Mesenchymal stem cell (in vitro differentiated cells and primary cell): ENCODE data around the gene FTSJ3. TPM values are rescaled to one million over a fixed set of nuclear protein-coding genes. Genes with fewer than 3 reads are reported as not detected.
"Not testable (repeated sequence)": the region's sequence is repeated elsewhere in the genome, so short reads cannot be mapped to it uniquely, and the experiment has no call there.

Source experiments
- DNase-seq: peaks from one replicate; pipeline ENCODE4 v3.0.0-alpha.2; 2013
- H2AFZ ChIP-seq: one replicate; pipeline ENCODE4 v1.6.1; 2013; ENCODE audit warnings: low read depth, mild to moderate bottlenecking, control low read depth, inconsistent platforms, low read length, moderate library complexity
- H2AK5ac ChIP-seq: 2 replicates; pipeline ENCODE4 v1.6.1; 2013; ENCODE audit warnings: low read length, moderate library complexity, mild to moderate bottlenecking, inconsistent platforms; ENCODE audit not compliant: severe bottlenecking
- H2BK120ac ChIP-seq: one replicate; pipeline ENCODE4 v1.6.1; 2013; ENCODE audit warnings: low read depth, mild to moderate bottlenecking, inconsistent platforms, low read length, moderate library complexity
- H2BK12ac ChIP-seq, 2 experiments: one replicate each; pipeline ENCODE4 v1.6.1; 2013; ENCODE audit warnings: inconsistent platforms in 2 of 2, low read length in 2 of 2, mild to moderate bottlenecking in 2 of 2, moderate library complexity in 2 of 2, control low read depth in 1 of 2
- H2BK15ac ChIP-seq: one replicate; pipeline ENCODE4 v1.6.1; 2013; ENCODE audit warnings: mild to moderate bottlenecking, low read depth, inconsistent platforms; ENCODE audit not compliant: poor library complexity, severe bottlenecking
- H2BK5ac ChIP-seq: 2 replicates; pipeline ENCODE4 v1.6.1; 2013; ENCODE audit warnings: low read depth, mild to moderate bottlenecking, low read length, control low read depth, inconsistent platforms; ENCODE audit not compliant: poor library complexity, severe bottlenecking
- H3K14ac ChIP-seq, 2 experiments: one replicate each; pipeline ENCODE4 v1.6.1; 2013; ENCODE audit warnings: inconsistent platforms in 2 of 2, low read length in 2 of 2, control low read depth in 1 of 2, mild to moderate bottlenecking in 1 of 2, moderate library complexity in 1 of 2
- H3K18ac ChIP-seq, 2 experiments: one replicate each; pipeline ENCODE4 v1.6.1; 2013; ENCODE audit warnings: inconsistent platforms in 2 of 2, low read length in 2 of 2, control low read depth in 1 of 2, low read depth in 1 of 2, mild to moderate bottlenecking in 1 of 2
- H3K23ac ChIP-seq, 2 experiments: one replicate each; pipeline ENCODE4 v1.6.1; 2013; ENCODE audit warnings: inconsistent platforms in 2 of 2, low read length in 2 of 2, mild to moderate bottlenecking in 2 of 2, moderate library complexity in 2 of 2, control low read depth in 1 of 2
- H3K27ac ChIP-seq: 2 replicates; pipeline ENCODE4 v1.5.1; 2013; ENCODE audit warnings: mild to moderate bottlenecking, moderate library complexity, low read length, control low read depth, inconsistent platforms; ENCODE audit not compliant: poor library complexity, severe bottlenecking
- H3K27me3 ChIP-seq, 2 experiments: 2 replicates each; pipeline versions ENCODE4 v1.6.1 to v1.7.0; 2013; ENCODE audit warnings: low read length in 2 of 2, mild to moderate bottlenecking in 2 of 2, moderate library complexity in 2 of 2, control low read depth in 1 of 2, inconsistent platforms in 1 of 2; ENCODE audit not compliant: control insufficient read depth in 1 of 2, insufficient read depth in 1 of 2
- H3K36me3 ChIP-seq, 2 experiments: 2 replicates each; pipeline versions ENCODE4 v1.6.1 to v1.7.0; 2013; ENCODE audit warnings: low read length in 2 of 2, control low read depth in 1 of 2, inconsistent platforms in 1 of 2, low read depth in 1 of 2, mild to moderate bottlenecking in 1 of 2; ENCODE audit not compliant: insufficient read depth in 2 of 2, control insufficient read depth in 1 of 2
- H3K4ac ChIP-seq, 2 experiments: one replicate each; pipeline ENCODE4 v1.6.1; 2013; ENCODE audit warnings: inconsistent platforms in 2 of 2, low read length in 2 of 2, mild to moderate bottlenecking in 2 of 2, moderate library complexity in 2 of 2, control low read depth in 1 of 2, low read depth in 1 of 2
- H3K4me1 ChIP-seq: 2 replicates; pipeline ENCODE4 v1.6.1; 2013; ENCODE audit warnings: low read depth, low read length, control low read depth; ENCODE audit not compliant: control insufficient read depth, insufficient read depth
- H3K4me2 ChIP-seq: 2 replicates; pipeline ENCODE4 v1.6.1; 2013; ENCODE audit warnings: low read length, mild to moderate bottlenecking, inconsistent platforms; ENCODE audit not compliant: poor library complexity, severe bottlenecking
- H3K4me3 ChIP-seq, 2 experiments: 2 replicates each; pipeline versions ENCODE4 v1.5.1 to v1.7.0; 2013; ENCODE audit warnings: low read length in 2 of 2, mild to moderate bottlenecking in 2 of 2, control low read depth in 1 of 2, low read depth in 1 of 2; ENCODE audit not compliant: insufficient read depth in 1 of 2
- H3K79me1 ChIP-seq: replicated peaks from 2 replicates; pipeline ENCODE4 v1.6.1; 2013; ENCODE audit warnings: mild to moderate bottlenecking, control low read depth, low read length, inconsistent platforms; ENCODE audit not compliant: poor library complexity, severe bottlenecking
- H3K9ac ChIP-seq: 2 replicates; pipeline ENCODE4 v1.7.0; 2013; ENCODE audit warnings: mild to moderate bottlenecking, low read length, moderate library complexity
- H3K9me3 ChIP-seq: 2 replicates; pipeline ENCODE4 v1.7.0; 2013; ENCODE audit warnings: mild to moderate bottlenecking, low read length; ENCODE audit not compliant: control insufficient read depth
- H4K8ac ChIP-seq: one replicate; pipeline ENCODE4 v1.6.1; 2013; ENCODE audit warnings: inconsistent platforms, mild to moderate bottlenecking, low read length, moderate library complexity
- H4K91ac ChIP-seq: one replicate; pipeline ENCODE4 v1.6.1; 2013; ENCODE audit warnings: mild to moderate bottlenecking, low read length, inconsistent platforms
- WGBS: methylation state at CpG from one replicate; pipeline ENCODE4 v1.1.7; 2013; ENCODE audit warnings: mixed read lengths; 5-methylcytosine and 5-hydroxymethylcytosine counted together
- polyA plus RNA-seq, 2 experiments: library from polyadenylated mRNA; stranded (reverse); fragments of 200-250 nt; gene quantifications; one replicate each; pipeline ENCODE4 v1.2.3, GENCODE V29; 2013

The FTSJ3 gene, protein sequence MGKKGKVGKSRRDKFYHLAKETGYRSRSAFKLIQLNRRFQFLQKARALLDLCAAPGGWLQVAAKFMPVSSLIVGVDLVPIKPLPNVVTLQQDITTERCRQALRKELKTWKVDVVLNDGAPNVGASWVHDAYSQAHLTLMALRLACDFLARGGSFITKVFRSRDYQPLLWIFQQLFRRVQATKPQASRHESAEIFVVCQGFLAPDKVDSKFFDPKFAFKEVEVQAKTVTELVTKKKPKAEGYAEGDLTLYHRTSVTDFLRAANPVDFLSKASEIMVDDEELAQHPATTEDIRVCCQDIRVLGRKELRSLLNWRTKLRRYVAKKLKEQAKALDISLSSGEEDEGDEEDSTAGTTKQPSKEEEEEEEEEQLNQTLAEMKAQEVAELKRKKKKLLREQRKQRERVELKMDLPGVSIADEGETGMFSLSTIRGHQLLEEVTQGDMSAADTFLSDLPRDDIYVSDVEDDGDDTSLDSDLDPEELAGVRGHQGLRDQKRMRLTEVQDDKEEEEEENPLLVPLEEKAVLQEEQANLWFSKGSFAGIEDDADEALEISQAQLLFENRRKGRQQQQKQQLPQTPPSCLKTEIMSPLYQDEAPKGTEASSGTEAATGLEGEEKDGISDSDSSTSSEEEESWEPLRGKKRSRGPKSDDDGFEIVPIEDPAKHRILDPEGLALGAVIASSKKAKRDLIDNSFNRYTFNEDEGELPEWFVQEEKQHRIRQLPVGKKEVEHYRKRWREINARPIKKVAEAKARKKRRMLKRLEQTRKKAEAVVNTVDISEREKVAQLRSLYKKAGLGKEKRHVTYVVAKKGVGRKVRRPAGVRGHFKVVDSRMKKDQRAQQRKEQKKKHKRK
- 27.8 TPM for polyA plus RNA-seq (2013, experiment 1 of 2)
- 28.3 TPM for polyA plus RNA-seq (2013, experiment 2 of 2)

DNA sequence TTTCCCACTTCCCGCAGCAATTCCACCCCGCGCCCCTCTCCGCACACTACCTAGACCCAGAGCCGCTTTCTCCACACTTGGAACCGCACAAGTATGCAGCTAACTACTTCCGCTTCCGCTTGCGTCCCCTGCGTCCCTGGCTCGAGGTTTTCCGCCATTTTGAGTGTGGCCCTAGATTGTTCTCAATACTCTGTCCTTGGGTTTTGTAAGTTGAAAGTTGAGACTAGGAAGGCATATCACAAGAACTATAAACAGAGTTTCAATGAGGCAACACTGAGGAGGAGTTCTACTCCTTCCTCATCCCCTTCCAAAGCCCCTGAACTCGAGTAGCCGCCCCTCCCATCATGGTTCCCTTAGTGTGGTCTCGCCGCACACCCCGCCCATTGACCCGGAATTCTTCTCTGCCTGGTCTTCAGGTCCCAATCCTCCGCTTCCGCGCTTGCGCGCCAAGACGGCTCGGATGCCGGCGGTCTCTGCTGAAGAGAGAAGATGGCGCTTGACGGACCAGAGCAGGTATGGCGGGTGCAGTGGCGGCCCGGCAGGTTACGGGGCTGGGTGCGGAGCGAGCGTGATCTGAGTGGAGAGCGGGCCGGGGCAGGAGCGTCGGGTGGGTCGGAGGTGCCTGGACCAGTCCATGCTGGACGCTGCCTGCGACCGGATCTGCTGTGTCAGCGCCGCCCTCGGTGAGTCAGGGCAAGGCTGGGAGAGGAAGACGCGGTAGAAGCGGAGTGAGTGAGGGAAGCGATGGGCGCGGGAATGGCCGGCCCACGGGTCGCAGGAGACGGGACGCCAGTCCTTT, at the start of gene FTSJ3, which contains the start of gene PSMC5:
Gene FTSJ3, minus strand, starts transcription at position 662 of the 799 bp plus-strand sequence. CDS start 761 bp downstream, outside the sequence.
Gene PSMC5, plus strand, starts transcription at position 430 of the 799 bp plus-strand sequence. Its CDS starts 60 bp downstream, at position 490.
- no peaks in the 10 kb centered on the region for H3K27me3 ChIP-seq
- peak within 1 kb of the TSS; percentile 84 for H4K8ac ChIP-seq
- WGBS: under 1% methylated on average over 58 of the region's 58 CpGs
- peak within 1 kb of the TSS; percentile 94 to 97 for H3K4me3 ChIP-seq
- peak within 1 kb of the TSS; percentile 45 for H2BK120ac ChIP-seq
- H3K23ac ChIP-seq: peak within 1 kb of the TSS in 1 of 2 experiments; percentile 92
- peak within 1 kb of the TSS; percentile 37 to 98 for H3K4ac ChIP-seq
- peaks cover 9% of the 10 kb centered on the region for H3K4me1 ChIP-seq
- peak within 1 kb of the TSS; percentile 89 for H3K4me2 ChIP-seq
- H2BK12ac ChIP-seq: peak within 1 kb of the TSS in 1 of 2 experiments; percentile 76
- H3K18ac ChIP-seq: peak within 1 kb of the TSS; percentile 88 to 99
- peak; percentile 98 for DNase-seq
- H2BK5ac ChIP-seq: peak within 1 kb of the TSS; percentile 45
- H3K14ac ChIP-seq: peak within 1 kb of the TSS in 1 of 2 experiments; percentile 100
- no peaks in the 10 kb centered on the region for H3K9me3 ChIP-seq
- H3K9ac ChIP-seq: peak within 1 kb of the TSS; percentile 95
- peaks cover 33% of the 10 kb centered on the region for H3K79me1 ChIP-seq
- H3K27ac ChIP-seq: peak within 1 kb of the TSS; percentile 91
- peak within 1 kb of the TSS; percentile 38 for H2AK5ac ChIP-seq
- H4K91ac ChIP-seq: peak within 1 kb of the TSS; percentile 91
- H2AFZ ChIP-seq: peak within 1 kb of the TSS; percentile 90
- no peak within 1 kb of the TSS for H2BK15ac ChIP-seq
- H3K36me3 ChIP-seq: peaks cover 59 to 76% of the 10 kb centered on the region in 2 experiments

DNA sequence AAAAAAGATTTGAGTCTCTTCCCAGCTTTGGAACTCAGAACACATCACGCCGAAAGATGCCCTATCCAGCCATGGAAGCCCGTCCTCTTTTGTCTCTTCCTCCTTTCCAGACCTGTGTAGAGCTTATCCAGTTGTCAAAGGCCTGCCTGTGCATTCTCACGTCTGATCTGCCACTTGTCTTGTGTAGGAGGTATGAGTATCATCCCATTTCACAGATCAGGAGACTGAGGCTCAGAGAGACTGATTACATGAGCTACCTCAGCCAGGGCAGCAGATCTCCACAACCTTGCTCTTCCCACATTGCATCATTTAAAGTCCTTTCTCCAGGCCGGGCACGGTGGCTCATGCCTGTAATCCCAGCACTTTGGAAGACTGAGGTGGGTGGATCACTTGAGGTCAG, 47.2 kb upstream of the FTSJ3 start:
- not testable (repeated sequence) for H4K8ac ChIP-seq, H2AK5ac ChIP-seq, H2BK15ac ChIP-seq, H3K4me1 ChIP-seq, H3K23ac ChIP-seq, H3K36me3 ChIP-seq, H2BK5ac ChIP-seq, H2BK12ac ChIP-seq, DNase-seq, H3K18ac ChIP-seq, H2AFZ ChIP-seq, H2BK120ac ChIP-seq, H3K9me3 ChIP-seq, H3K4me3 ChIP-seq, H3K14ac ChIP-seq, H4K91ac ChIP-seq, H3K9ac ChIP-seq, H3K27ac ChIP-seq, H3K4ac ChIP-seq, H3K79me1 ChIP-seq, H3K4me2 ChIP-seq
- peaks cover 0 to 17% of the 10 kb centered on the region in 2 experiments for H3K27me3 ChIP-seq
- 87% methylated on average over 3 of the region's 6 CpGs for WGBS

DNA sequence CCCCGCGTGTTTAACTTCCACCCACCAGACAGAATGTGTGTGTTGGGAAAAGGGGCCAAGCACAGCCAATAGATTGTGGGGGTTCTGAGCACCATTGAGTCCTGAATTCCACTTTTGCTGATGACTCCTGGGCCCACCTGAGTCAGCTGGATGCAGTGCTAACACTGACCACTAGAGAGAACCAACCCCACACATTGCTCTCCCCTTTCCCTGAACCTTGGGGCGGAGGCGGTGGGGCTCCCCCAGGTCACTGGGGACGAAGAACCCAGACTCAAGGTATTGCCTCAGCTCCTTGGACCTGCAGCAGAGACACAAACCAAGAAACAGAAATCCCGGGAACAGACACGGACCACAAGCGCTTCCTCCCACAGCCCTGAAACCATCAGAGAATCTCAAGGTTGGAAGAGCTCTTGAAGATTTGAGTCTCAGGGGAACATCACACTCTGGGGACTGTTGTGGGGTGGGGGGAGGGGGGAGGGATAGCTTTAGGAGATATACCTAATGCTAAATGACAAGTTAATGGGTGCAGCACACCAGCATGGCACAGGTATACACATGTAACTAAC, 46.7 kb upstream of the FTSJ3 start:
- H3K4me1 ChIP-seq, H4K91ac ChIP-seq, H3K4me3 ChIP-seq, H2AFZ ChIP-seq, H3K23ac ChIP-seq, H2BK5ac ChIP-seq, H3K18ac ChIP-seq, H3K27ac ChIP-seq, DNase-seq, H3K9me3 ChIP-seq, H3K4me2 ChIP-seq, H3K14ac ChIP-seq, H3K79me1 ChIP-seq, H4K8ac ChIP-seq, H2AK5ac ChIP-seq, H2BK15ac ChIP-seq, H3K4ac ChIP-seq, H2BK120ac ChIP-seq, H3K36me3 ChIP-seq, H2BK12ac ChIP-seq, H3K9ac ChIP-seq: not testable (repeated sequence)
- 70% methylated on average over 3 of the region's 8 CpGs for WGBS
- H3K27me3 ChIP-seq: peaks cover 0 to 11% of the 10 kb centered on the region in 2 experiments
